Hepatocyte (in vitro differentiated cells): ENCODE data around the gene STK4.

Experiments used
- EZH2 ChIP-seq: fragments of 200-600 bp; sonication (generic); IDR thresholded peaks from 2 replicates; pipeline ENCODE4 v1.6.1; 2016; ENCODE audit warnings: antibody characterized with exemption, mild to moderate bottlenecking, borderline replicate concordance
- EZH2phosphoT487 ChIP-seq: fragments of 200-600 bp; sonication (generic); IDR thresholded peaks from one replicate; pipeline ENCODE4 v1.6.1; 2018; ENCODE audit warnings: antibody characterized with exemption, mild to moderate bottlenecking, low read depth, moderate library complexity; ENCODE audit not compliant: unreplicated experiment, severe bottlenecking
- TF ChIP-seq, protein P1 (sequence below): fragments of 200-600 bp; sonication (generic); IDR thresholded peaks from 2 replicates; pipeline ENCODE4 v1.5.1; 2016; ENCODE audit warnings: antibody characterized with exemption, mild to moderate bottlenecking; ENCODE audit not compliant: poor library complexity

GRCh38 chr20:45128099-45128498, 161.8 kb downstream of the STK4 start:
- TF ChIP-seq, protein P1, sequence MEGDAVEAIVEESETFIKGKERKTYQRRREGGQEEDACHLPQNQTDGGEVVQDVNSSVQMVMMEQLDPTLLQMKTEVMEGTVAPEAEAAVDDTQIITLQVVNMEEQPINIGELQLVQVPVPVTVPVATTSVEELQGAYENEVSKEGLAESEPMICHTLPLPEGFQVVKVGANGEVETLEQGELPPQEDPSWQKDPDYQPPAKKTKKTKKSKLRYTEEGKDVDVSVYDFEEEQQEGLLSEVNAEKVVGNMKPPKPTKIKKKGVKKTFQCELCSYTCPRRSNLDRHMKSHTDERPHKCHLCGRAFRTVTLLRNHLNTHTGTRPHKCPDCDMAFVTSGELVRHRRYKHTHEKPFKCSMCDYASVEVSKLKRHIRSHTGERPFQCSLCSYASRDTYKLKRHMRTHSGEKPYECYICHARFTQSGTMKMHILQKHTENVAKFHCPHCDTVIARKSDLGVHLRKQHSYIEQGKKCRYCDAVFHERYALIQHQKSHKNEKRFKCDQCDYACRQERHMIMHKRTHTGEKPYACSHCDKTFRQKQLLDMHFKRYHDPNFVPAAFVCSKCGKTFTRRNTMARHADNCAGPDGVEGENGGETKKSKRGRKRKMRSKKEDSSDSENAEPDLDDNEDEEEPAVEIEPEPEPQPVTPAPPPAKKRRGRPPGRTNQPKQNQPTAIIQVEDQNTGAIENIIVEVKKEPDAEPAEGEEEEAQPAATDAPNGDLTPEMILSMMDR, result no peak
- TF ChIP-seq EZH2 (no peak), EZH2phosphoT487 (no peak)
